Cardiac muscle cell (in vitro differentiated cells and primary cell): ENCODE data around the gene PBX1. TPM values are rescaled to one million over a fixed set of nuclear protein-coding genes. Genes with fewer than 3 reads are reported as not detected.

ENCODE experiments used
- DNase-seq, 2 donors: peaks; one replicate each; pipeline versions ENCODE4 v3.0.0 to v3.0.0-alpha.2; 2010 to 2017; ENCODE audit warnings: low read depth in 1 of 2, low spot score in 1 of 2
- H3K27ac ChIP-seq: fragments of 200-600 bp; sonication (generic); 2 replicates; pipeline ENCODE4 v1.5.1; 2016
- H3K27me3 ChIP-seq: fragments of 200-600 bp; sonication (generic); 2 replicates; pipeline ENCODE4 v1.6.0; 2016; ENCODE audit warnings: control low read depth
- H3K36me3 ChIP-seq: fragments of 200-600 bp; sonication (generic); 2 replicates; pipeline ENCODE4 v1.5.1; 2016; ENCODE audit warnings: control low read depth
- H3K4me1 ChIP-seq: fragments of 200-600 bp; sonication (generic); 2 replicates; pipeline ENCODE4 v1.8.1; 2017; ENCODE audit warnings: low read depth, mild to moderate bottlenecking, mixed run types
- H3K4me3 ChIP-seq: fragments of 200-600 bp; sonication (generic); 2 replicates; pipeline ENCODE4 v1.5.1; 2016; ENCODE audit warnings: mild to moderate bottlenecking
- H3K9me3 ChIP-seq: fragments of 200-600 bp; sonication (generic); 2 replicates; pipeline ENCODE4 v1.5.1; 2017; ENCODE audit warnings: low read depth, mild to moderate bottlenecking, control low read depth
- CTCF ChIP-seq: IDR thresholded peaks from 2 replicates; pipeline ENCODE4 v1.5.1; 2012; ENCODE audit warnings: low read depth, mild to moderate bottlenecking, low read length
- polyA plus RNA-seq: library from polyadenylated mRNA; unstranded; fragments of >200 nt; fragmentation: Nextera tagmentation; extraction: Ambion mirVana; gene quantifications from 2 replicates; pipeline ENCODE4 v1.2.1, GENCODE V29; 2016
- total RNA-seq: library from RNA; depleted of rRNA; stranded (reverse); fragments of >200 nt; gene quantifications from 2 replicates; pipeline ENCODE4 v1.2.3, GENCODE V29; 2016

PBX1 gene
- total and polyA plus RNA-seq, 2 experiments from 2014 or later, result 43.5 to 182 TPM

DNA sequence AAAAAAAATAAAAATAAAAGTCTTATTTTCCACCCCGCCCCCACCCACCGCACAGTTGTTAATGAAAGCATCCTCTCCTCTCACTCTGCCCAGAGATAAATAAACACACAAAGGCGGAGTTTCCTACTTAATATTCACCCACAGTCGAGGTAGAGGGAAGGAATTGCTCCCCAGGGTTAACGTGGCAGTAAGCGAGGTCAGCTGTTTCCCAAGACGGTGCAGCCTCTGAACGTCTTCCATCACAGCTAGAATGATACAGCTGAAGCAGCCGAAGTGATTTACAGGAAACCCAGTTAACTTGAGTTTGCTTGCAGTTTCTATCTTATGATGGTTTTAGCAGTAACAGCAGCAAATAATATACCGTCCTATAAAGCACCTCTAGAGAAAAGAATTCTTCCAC lies 283.9 kb downstream of the PBX1 start:
- Histone ChIP-seq H3K4me1 (peaks cover 34% of the 10 kb centered on the region), H3K36me3 (peaks cover 27% of the 10 kb centered on the region), H3K9me3 (no peaks in the 10 kb centered on the region), H3K4me3 (no peak overlapping the region), H3K27ac (no peak overlapping the region), H3K27me3 (no peaks in the 10 kb centered on the region)
- TF ChIP-seq CTCF, result no peak
- DNase-seq, result peak in 1 of 2 donors; percentile 37

- H3K36me3 ChIP-seq, result peaks cover 33% of the 10 kb centered on the region
- DNase-seq, result peak in 1 of 2 donors; percentile 69
- no peak overlapping the region for H3K27ac ChIP-seq
- H3K4me3 ChIP-seq, result no peak overlapping the region
- no peak for TF ChIP-seq CTCF
- no peaks in the 10 kb centered on the region for H3K9me3 ChIP-seq
- no peaks in the 10 kb centered on the region for H3K27me3 ChIP-seq
- H3K4me1 ChIP-seq, result peaks cover 34% of the 10 kb centered on the region
Observed at GRCh38 chr1:164843743-164844500, 284.9 kb downstream of the PBX1 start.

DNA sequence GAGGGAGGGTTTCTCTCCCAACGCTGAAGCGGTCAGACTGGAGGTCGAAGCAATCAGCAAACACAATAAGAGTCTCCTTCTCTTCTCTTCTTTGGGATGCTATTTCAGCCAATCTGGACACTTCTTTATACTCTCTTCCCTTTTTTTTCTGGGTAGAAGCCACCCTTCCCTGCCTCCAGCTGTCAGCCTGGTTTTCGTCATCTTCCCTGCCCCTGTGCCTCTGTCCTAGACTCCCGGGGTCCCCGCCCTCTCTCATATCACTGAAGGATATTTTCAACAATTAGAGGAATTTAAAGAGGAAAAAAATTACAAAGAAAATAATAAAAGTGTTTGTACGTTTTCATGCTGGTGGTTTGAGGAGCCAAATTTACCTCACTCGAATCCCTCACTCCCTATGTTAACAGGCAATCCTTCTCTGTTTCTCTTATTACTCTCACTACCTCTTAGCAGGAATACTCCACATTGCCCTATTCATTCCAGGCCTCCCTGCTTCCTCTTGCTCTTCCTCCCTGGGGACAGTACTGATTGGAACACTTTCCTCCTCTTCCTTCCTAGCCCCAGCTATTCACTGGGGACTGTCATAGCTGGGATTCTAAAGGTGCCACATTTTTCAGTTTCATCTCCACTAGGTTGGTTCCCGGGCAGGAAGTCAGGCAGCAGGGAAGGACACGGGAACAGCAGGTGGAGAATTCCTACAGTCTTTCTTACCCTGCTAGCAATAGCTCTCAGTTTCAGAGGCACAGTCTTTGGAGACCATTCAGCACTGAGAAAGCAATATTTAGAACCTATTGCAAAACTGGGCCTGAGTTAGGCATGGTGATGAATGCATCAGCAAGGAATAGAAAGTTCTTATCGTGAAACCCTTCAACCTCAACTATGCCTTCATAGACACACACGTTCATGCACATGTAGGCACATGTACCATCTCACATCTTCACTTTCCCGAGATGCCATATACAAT lies 288.0 kb downstream of the PBX1 start:
- no peak for TF ChIP-seq CTCF
- peaks cover 11% of the 10 kb centered on the region for H3K4me1 ChIP-seq
- DNase-seq, result no peak

GRCh38 chr1:164853146-164853545 lies 294.2 kb downstream of the PBX1 start:
- Histone ChIP-seq H3K9me3 (no peaks in the 10 kb centered on the region), H3K27ac (no peak overlapping the region), H3K36me3 (peaks cover 4% of the 10 kb centered on the region), H3K27me3 (no peaks in the 10 kb centered on the region), H3K4me3 (no peak overlapping the region), H3K4me1 (peaks cover 28% of the 10 kb centered on the region)
- no peak for TF ChIP-seq CTCF
- DNase-seq, result no peak

More for the DNA sequence above, 288.0 kb downstream of the PBX1 start:
- H3K27ac ChIP-seq, result peak overlapping the region; percentile 73
- peaks cover 33% of the 10 kb centered on the region for H3K36me3 ChIP-seq
- no peaks in the 10 kb centered on the region for H3K9me3 ChIP-seq
- H3K27me3 ChIP-seq, result no peaks in the 10 kb centered on the region
- no peak overlapping the region for H3K4me3 ChIP-seq

DNA sequence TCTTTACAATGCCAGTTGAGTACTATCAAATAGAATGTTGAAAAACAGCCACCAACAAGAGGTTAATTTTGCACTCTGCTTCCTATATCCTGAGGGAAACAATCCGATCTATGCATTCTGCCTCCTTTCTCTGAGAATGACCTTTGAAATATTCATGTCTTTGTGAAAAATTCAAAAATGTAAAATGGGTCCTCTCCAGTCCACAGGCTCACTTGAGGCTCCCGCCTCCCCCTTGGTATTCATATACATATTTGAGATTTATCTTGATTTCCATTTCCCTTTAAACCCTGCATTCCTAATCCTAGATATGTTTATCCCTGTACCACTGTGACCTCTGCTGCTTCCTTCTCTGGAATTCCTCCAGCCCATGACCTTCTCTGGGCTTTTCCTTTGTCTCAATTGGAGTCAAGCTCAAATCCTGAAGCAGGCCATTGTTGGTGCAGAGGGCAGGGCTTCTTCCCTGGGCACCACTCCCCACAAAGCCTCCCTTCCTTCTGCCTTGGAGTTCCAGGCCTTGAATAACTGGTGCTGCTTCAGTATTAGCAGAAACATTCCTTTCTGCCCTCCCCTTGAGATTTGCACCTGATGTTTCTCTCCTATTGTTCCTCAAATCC lies 296.8 kb downstream of the PBX1 start:
- no peak for TF ChIP-seq CTCF
- H3K27ac ChIP-seq, result peak overlapping the region; percentile 91
- no peak for DNase-seq
- no peaks in the 10 kb centered on the region for H3K36me3 ChIP-seq
- H3K27me3 ChIP-seq, result no peaks in the 10 kb centered on the region
- H3K4me1 ChIP-seq, result peaks cover 41% of the 10 kb centered on the region
- H3K4me3 ChIP-seq, result no peak overlapping the region
- H3K9me3 ChIP-seq, result no peaks in the 10 kb centered on the region
